Naive thymus-derived CD4-positive, alpha-beta T cell (primary cell): ENCODE results near the gene PLCH2. TPM values are rescaled to one million over a fixed set of nuclear protein-coding genes. Genes with fewer than 3 reads are reported as not detected.
"Not testable (repeated sequence)": the region's sequence is repeated elsewhere in the genome, so short reads cannot be mapped to it uniquely, and the experiment has no call there.

ENCODE experiments used
- ATAC-seq: fragments of 150-1000 bp; cut with Tn5 transposase; 2 replicates; pipeline ENCODE4 v1.10.0; 2021; ENCODE audit warnings: mild to moderate bottlenecking, moderate library complexity
- CTCF ChIA-PET: fragments of 350-600 bp; sonication (Branson Sonifier 250); formaldehyde crosslinking; loops from one replicate; lab custom pipeline; 2021; ENCODE audit warnings: antibody characterized with exemption; lab: Charles Lee
- POLR2A ChIA-PET: fragments of 350-600 bp; sonication (Branson Sonifier 250); formaldehyde crosslinking; loops from one replicate; lab custom pipeline; 2021; ENCODE audit warnings: antibody characterized with exemption, inconsistent platforms; lab: Charles Lee
- DNase-seq, 9 donors: peaks; one replicate each; pipeline versions ENCODE4 v3.0.0 to v3.0.0-alpha.2; 2020 to 2022; ENCODE audit warnings: mixed read lengths in 1 of 9
- H3K27ac ChIP-seq: one replicate; pipeline ENCODE4 v1.7.0; 2013; ENCODE audit warnings: mild to moderate bottlenecking, low read depth, low read length, moderate library complexity
- H3K27me3 ChIP-seq, 2 donors: one replicate each; pipeline ENCODE4 v1.7.0; 2013; ENCODE audit warnings: low read length in 2 of 2, mild to moderate bottlenecking in 2 of 2, moderate library complexity in 2 of 2; ENCODE audit not compliant: control insufficient read depth in 2 of 2, insufficient read depth in 2 of 2
- H3K36me3 ChIP-seq, 3 experiments: 1 replicate in 2 of 3; 2 replicates in 1 of 3; pipeline ENCODE4 v1.7.0; 2013; ENCODE audit warnings: low read length in 3 of 3, mild to moderate bottlenecking in 3 of 3, moderate library complexity in 1 of 3; ENCODE audit not compliant: insufficient read depth in 3 of 3, control insufficient read depth in 2 of 3
- H3K4me1 ChIP-seq, 2 donors: one replicate each; pipeline ENCODE4 v1.7.0; 2013; ENCODE audit warnings: low read length in 2 of 2, mild to moderate bottlenecking in 2 of 2, moderate library complexity in 1 of 2; ENCODE audit not compliant: control insufficient read depth in 2 of 2, insufficient read depth in 2 of 2
- H3K4me3 ChIP-seq: 2 replicates; pipeline ENCODE4 v1.7.0; 2013; ENCODE audit warnings: mild to moderate bottlenecking, low read length
- H3K9me3 ChIP-seq, 3 experiments: 1 replicate in 2 of 3; 2 replicates in 1 of 3; pipeline ENCODE4 v1.7.0; 2013; ENCODE audit warnings: low read length in 3 of 3; ENCODE audit not compliant: control insufficient read depth in 2 of 3
- H3K27ac Mint-ChIP-seq, 9 donors: one replicate each; pipeline ENCODE4 v1.8.0; 2020 to 2022; ENCODE audit warnings: mixed read lengths in 9 of 9, mild to moderate bottlenecking in 8 of 9, moderate library complexity in 5 of 9, inconsistent platforms in 2 of 9
- H3K27me3 Mint-ChIP-seq, 5 donors: one replicate each; pipeline ENCODE4 v1.8.0; 2021 to 2022; ENCODE audit warnings: mixed read lengths in 5 of 5, mild to moderate bottlenecking in 1 of 5
- H3K36me3 Mint-ChIP-seq, 5 donors: one replicate each; pipeline ENCODE4 v1.8.0; 2020 to 2022; ENCODE audit warnings: mixed read lengths in 5 of 5, mild to moderate bottlenecking in 3 of 5, inconsistent platforms in 1 of 5
- H3K4me1 Mint-ChIP-seq, 7 donors: one replicate each; pipeline ENCODE4 v1.8.0; 2020 to 2022; ENCODE audit warnings: mixed read lengths in 7 of 7, mild to moderate bottlenecking in 3 of 7, inconsistent platforms in 1 of 7
- H3K4me3 Mint-ChIP-seq, 10 donors: one replicate each; pipeline ENCODE4 v1.8.0; 2020 to 2022; ENCODE audit warnings: mild to moderate bottlenecking in 10 of 10, mixed read lengths in 10 of 10, moderate library complexity in 6 of 10, inconsistent platforms in 2 of 10
- H3K9me3 Mint-ChIP-seq, 11 donors: one replicate each; pipeline ENCODE4 v1.8.0; 2020 to 2022; ENCODE audit warnings: mixed read lengths in 11 of 11, mild to moderate bottlenecking in 4 of 11, inconsistent platforms in 1 of 11, moderate library complexity in 1 of 11
- intact Hi-C, 2 donors: fragments of 100-400 bp; cut with micrococcal nuclease; formaldehyde crosslinking; loops; one replicate each; pipeline ENCODE4 v1.15.1; 2023
- polyA plus RNA-seq, 2 donors: library from polyadenylated mRNA; unstranded; fragments of 300-500 nt; fragmentation: Illumina TruSeq; gene quantifications; one replicate each; pipeline ENCODE4 v1.2.3, GENCODE V29; 2021
- total RNA-seq, 6 experiments: library from RNA in 5 of 6; stranded (reverse) in 5 of 6; gene quantifications; 1 replicate in 5 of 6; 2 replicates in 1 of 6; pipeline ENCODE4 v1.2.3 and lab custom pipeline; 2021 to 2026

The PLCH2 gene
- total and polyA plus RNA-seq, 7 experiments from 2014 or later = 0.11 to 37.4 (median 11.8) TPM

DNA sequence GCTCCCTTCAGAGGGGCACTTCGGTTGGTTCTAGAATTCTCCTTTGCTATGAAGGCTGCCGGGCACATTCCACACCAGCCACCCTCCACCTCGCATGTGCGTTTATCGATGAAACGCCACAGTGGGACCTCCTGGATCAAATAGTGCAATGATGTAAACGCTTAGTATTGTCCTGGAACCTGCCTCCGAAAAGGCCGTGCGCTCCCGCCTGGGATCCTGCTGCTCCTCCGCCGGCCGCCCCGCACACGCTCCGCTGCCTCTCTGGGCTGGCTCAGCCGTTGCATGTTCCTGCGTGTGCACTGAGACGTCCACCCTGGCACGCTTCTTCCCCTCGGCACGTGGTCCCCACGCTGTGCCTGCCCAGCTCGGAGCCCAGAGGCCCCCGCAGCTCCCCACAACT, 76.1 kb downstream of the PLCH2 start:
- Histone ChIP-seq H3K9me3 (no peaks in the 10 kb centered on the region), H3K27ac (no peak overlapping the region), H3K4me1 (peaks cover 28 to 31% of the 10 kb centered on the region in 2 donors), H3K27me3 (no peaks in the 10 kb centered on the region), H3K4me3 (no peak overlapping the region), H3K36me3 (peaks cover 0 to 8% (median 0%) of the 10 kb centered on the region in 3 experiments)
- DNase-seq (no peak), ATAC-seq (no peak)
- Mint-ChIP-seq H3K4me3 (no peak overlapping the region), H3K36me3 (peaks cover 0 to 8% (median 0%) of the 10 kb centered on the region in 5 donors), H3K4me1 (peaks cover 0 to 41% (median 34%) of the 10 kb centered on the region in 7 donors), H3K9me3 (peaks cover 0 to 1% (median 0%) of the 10 kb centered on the region in 11 donors), H3K27ac (peak overlapping the region in 2 of 9 donors; percentile 65 to 69), H3K27me3 (no peaks in the 10 kb centered on the region)
- POLR2A ChIA-PET = no interaction called here
- intact Hi-C loops = no loop called here
- CTCF ChIA-PET = no interaction called here

DNA sequence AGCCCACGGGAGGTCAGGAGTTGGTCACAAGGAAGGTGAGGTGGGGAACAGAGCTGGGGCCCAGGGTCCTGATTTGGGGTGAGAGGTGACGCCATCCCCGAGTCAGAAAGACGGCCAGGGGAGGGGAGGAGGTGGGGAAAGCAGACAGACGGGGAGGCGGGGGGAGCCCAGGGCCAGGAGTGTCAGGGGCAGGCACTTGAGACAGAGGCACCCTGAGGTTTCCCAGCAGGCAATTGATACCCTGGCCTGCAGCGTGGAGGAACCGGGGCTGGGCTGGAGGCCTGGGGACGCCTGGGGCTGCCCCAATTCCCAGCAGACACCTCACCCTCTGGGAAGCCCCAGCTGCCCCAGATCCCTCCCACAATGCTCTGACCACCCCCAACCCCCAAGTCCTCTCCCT, 77.0 kb downstream of the PLCH2 start:
- H3K27ac Mint-ChIP-seq, H3K27ac ChIP-seq, H3K27me3 ChIP-seq, ATAC-seq, H3K27me3 Mint-ChIP-seq, H3K4me3 Mint-ChIP-seq, POLR2A ChIA-PET, intact Hi-C loops, H3K9me3 Mint-ChIP-seq, CTCF ChIA-PET, H3K9me3 ChIP-seq, DNase-seq, H3K4me3 ChIP-seq: not testable (repeated sequence)
- Mint-ChIP-seq H3K36me3 (peaks cover 0 to 13% (median 0%) of the 10 kb centered on the region in 5 donors), H3K4me1 (peaks cover 5 to 45% (median 38%) of the 10 kb centered on the region in 7 donors)
- Histone ChIP-seq H3K36me3 (peaks cover 0 to 13% (median 0%) of the 10 kb centered on the region in 3 experiments), H3K4me1 (peaks cover 31 to 34% of the 10 kb centered on the region in 2 donors)

DNA sequence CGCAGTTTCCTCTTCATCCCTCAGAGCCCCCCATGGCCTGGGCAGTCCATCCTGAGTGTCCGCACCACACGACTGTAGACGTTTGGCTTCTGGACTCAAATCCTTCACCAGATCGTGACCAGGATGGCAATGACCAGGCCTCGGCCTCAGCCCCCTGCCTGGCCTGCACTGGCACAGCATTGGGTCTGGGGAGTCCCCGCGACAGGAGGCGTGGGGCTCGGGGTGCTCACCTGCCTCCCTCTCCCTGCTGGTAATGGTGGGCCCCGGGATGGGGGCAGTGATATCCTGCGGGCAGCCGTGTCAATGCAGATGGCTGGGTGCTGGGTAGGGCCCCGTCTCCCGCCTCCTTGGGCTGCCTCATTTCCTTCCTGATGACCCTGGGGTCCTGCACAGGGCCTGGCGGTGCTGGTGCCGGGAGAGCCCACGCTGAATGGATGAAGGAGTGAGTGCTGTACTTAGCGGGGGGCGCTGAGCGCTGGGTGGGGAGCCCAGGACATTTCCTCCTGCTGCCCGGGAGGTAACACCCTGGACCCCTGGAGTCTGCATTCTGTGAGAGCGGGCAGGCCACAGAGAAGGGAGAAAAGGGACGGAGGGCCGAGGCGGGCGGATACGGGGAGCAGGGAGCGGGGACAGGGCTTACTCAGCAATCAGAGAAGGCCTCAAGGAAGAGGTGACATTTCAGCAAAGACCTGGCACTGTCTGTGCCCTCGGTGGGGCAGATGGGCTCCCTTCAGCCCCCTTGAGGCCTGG, 78.0 kb downstream of the PLCH2 start:
- Mint-ChIP-seq H3K27ac (peak overlapping the region in 7 of 9 donors; percentile 89 to 99 (median 97)), H3K4me1 (peaks cover 9 to 46% (median 37%) of the 10 kb centered on the region in 7 donors), H3K27me3 (no peaks in the 10 kb centered on the region), H3K36me3 (peaks cover 0 to 16% (median 0%) of the 10 kb centered on the region in 5 donors), H3K9me3 (peaks cover 0 to 1% (median 0%) of the 10 kb centered on the region in 11 donors), H3K4me3 (peak overlapping the region in 5 of 10 donors; percentile 81 to 99 (median 98))
- Histone ChIP-seq H3K27me3 (no peaks in the 10 kb centered on the region), H3K27ac (peak overlapping the region; percentile 93), H3K36me3 (peaks cover 0 to 23% (median 0%) of the 10 kb centered on the region in 3 experiments), H3K4me1 (peaks cover 30 to 34% of the 10 kb centered on the region in 2 donors), H3K4me3 (no peak overlapping the region), H3K9me3 (no peaks in the 10 kb centered on the region)
- intact Hi-C loops = no loop called here
- POLR2A ChIA-PET = interaction anchor here (9.5 kb wide), 1 partner anchor 28 kb away, joined by 253 read pairs; the partner anchor contains the start of gene PRXL2B
- CTCF ChIA-PET = interaction anchor here (1.0 to 3.0 kb wide), 5 partner anchors 24 to 139 kb away, joined by 3 to 28 read pairs (median 6); no protein-coding TSS in a partner anchor
- no peak for DNase-seq
- no peak for ATAC-seq

- H3K4me1 Mint-ChIP-seq = peaks cover 9 to 41% (median 35%) of the 10 kb centered on the region in 7 donors
Measured at GRCh38 chr1:2554621-2555387, 78.7 kb downstream of the PLCH2 start.

More at GRCh38 chr1:2554621-2555387, 78.7 kb downstream of the PLCH2 start:
- Mint-ChIP-seq H3K4me3 (peak overlapping the region; percentile 40 to 100 (median 95)), H3K27me3 (no peaks in the 10 kb centered on the region), H3K27ac (peak overlapping the region in 8 of 9 donors; percentile 85 to 99 (median 97)), H3K9me3 (peaks cover 0 to 1% (median 0%) of the 10 kb centered on the region in 11 donors), H3K36me3 (peaks cover 0 to 15% (median 0%) of the 10 kb centered on the region in 5 donors)
- intact Hi-C loops = loop anchor here (1.0 kb wide), 2 partner anchors 30 to 285 kb away; no protein-coding TSS in a partner anchor
- DNase-seq = peak in 8 of 9 donors; percentile 50 to 72 (median 58)
- Histone ChIP-seq H3K27ac (peak overlapping the region; percentile 93), H3K4me3 (peak overlapping the region; percentile 39), H3K36me3 (peaks cover 0 to 31% (median 0%) of the 10 kb centered on the region in 3 experiments), H3K27me3 (no peaks in the 10 kb centered on the region), H3K9me3 (no peaks in the 10 kb centered on the region), H3K4me1 (peaks cover 25 to 28% of the 10 kb centered on the region in 2 donors)
- ChIA-PET POLR2A (interaction anchor here (2.0 to 9.5 kb wide), 2 partner anchors 27 to 163 kb away, joined by 6 to 253 read pairs; partner anchors contain the start of genes MORN1, PRXL2B and RER1), CTCF (interaction anchor here (1.0 to 3.0 kb wide), 5 partner anchors 23 to 140 kb away, joined by 3 to 28 read pairs (median 6); no protein-coding TSS in a partner anchor)
- peak; percentile 43 for ATAC-seq

Other genes with a start within 250 kb of the PLCH2 start
- gene SKI, start 248.0 kb upstream of the PLCH2 start, total RNA-seq = 100 to 1,000 TPM in 2 of 5 experiments, 10 to 100 TPM in 3; 63.4 to 278 (median 97.9) TPM
- gene SKI, start 248.0 kb upstream of the PLCH2 start, polyA plus RNA-seq = under 1 TPM; 0.61 to 0.92 TPM
- gene MORN1, start 84.7 kb upstream of the PLCH2 start, total RNA-seq = 10 to 100 TPM in 3 of 5 experiments, 1 to 10 TPM in 2; 8.5 to 16.4 (median 11.2) TPM
- 1 to 10 TPM; 5.0 to 5.3 TPM for gene MORN1, start 84.7 kb upstream of the PLCH2 start, polyA plus RNA-seq
- 100 to 1,000 TPM in 3 of 5 experiments, 10 to 100 TPM in 2; 71.0 to 150 (median 136) TPM for gene RER1, start 84.4 kb upstream of the PLCH2 start, total RNA-seq
- 100 to 1,000 TPM; 110 to 116 TPM for gene RER1, start 84.4 kb upstream of the PLCH2 start, polyA plus RNA-seq
- 10 to 100 TPM in 4 of 5 experiments, 1 to 10 TPM in 1; 8.7 to 14.9 (median 12.3) TPM for gene PEX10, start 63.7 kb upstream of the PLCH2 start, total RNA-seq
- 10 to 100 TPM in 1 of 2 donors, 1 to 10 TPM in 1; 9.1 to 10.4 TPM for gene PEX10, start 63.7 kb upstream of the PLCH2 start, polyA plus RNA-seq
- gene PANK4, start 50.3 kb downstream of the PLCH2 start, total RNA-seq = 10 to 100 TPM; 55.8 to 91.2 (median 72.6) TPM
- 10 to 100 TPM; 12.7 to 29.9 TPM for gene PANK4, start 50.3 kb downstream of the PLCH2 start, polyA plus RNA-seq
- gene HES5, start 54.0 kb downstream of the PLCH2 start, total RNA-seq = not detected
- not detected for gene HES5, start 54.0 kb downstream of the PLCH2 start, polyA plus RNA-seq
- gene TNFRSF14, start 80.1 kb downstream of the PLCH2 start, total RNA-seq = 100 to 1,000 TPM; 182 to 253 (median 204) TPM
- 10 to 100 TPM; 52.5 to 65.1 TPM for gene TNFRSF14, start 80.1 kb downstream of the PLCH2 start, polyA plus RNA-seq
- gene PRXL2B, start 110.5 kb downstream of the PLCH2 start, total RNA-seq = 10 to 100 TPM; 12.3 to 37.0 (median 26.7) TPM
- gene PRXL2B, start 110.5 kb downstream of the PLCH2 start, polyA plus RNA-seq = 10 to 100 TPM; 15.7 to 26.5 TPM
- gene MMEL1, start 156.7 kb downstream of the PLCH2 start, total RNA-seq = 1 to 10 TPM; 2.0 to 3.7 (median 2.5) TPM
- 10 to 100 TPM; 12.5 to 20.5 TPM for gene MMEL1, start 156.7 kb downstream of the PLCH2 start, polyA plus RNA-seq